Measurements from ENCODE around the gene GALNT1. TPM values are rescaled to one million over a fixed set of nuclear protein-coding genes. Genes with fewer than 3 reads are reported as not detected.
A peak's percentile ranks its signal among the peaks of the same experiment; 100 is the strongest.

The GALNT1 gene
- total RNA-seq, 1 experiment from 2014 or later = 54.7 TPM

DNA sequence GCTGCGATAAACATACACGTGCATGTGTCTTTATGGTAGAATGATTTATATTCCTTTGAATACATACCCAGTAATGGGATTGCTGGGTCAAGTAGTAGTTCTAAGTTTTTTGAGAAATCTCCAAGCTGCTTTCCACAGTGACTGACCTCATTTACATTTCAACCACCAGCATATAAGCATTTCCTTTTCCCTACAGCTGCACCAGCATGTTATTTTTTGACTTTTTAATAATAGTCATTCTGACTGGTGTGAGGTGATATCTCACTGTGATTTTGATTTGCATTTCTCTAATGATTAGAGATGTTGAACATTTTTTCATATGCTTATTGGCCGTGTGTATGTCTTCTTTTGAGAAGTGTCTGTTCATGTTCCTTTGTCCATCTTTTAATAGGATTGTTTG lies 22.8 kb downstream of the GALNT1 start:
- Histone ChIP-seq H3K9me3 (ENCODE audit: control insufficient read depth in 1 of 2, insufficient read depth in 1 of 2, low read depth in 1 of 2, low read length in 2 of 2) (0 out of 4 replicates have a peak, but pooled peaks cover 0 to 6% of the 10 kb centered on the region in 2 experiments), H2AFZ (ENCODE audit: low read depth, low read length, poor library complexity, severe bottlenecking) (no peak overlapping the region), H3K36me3 (ENCODE audit: control insufficient read depth in 1 of 2, insufficient read depth in 2 of 2, low read length in 2 of 2) (no peaks in the 10 kb centered on the region), H3K9me2 (ENCODE audit: insufficient read depth) (no peaks in the 10 kb centered on the region), H3K9ac (ENCODE audit: low read length) (no peak overlapping the region), H3K4me3 (replicated peaks in 1 of 2; ENCODE audit: low read depth in 1 of 2, low read length in 2 of 2) (no peak overlapping the region), H3K4me1 (ENCODE audit: control insufficient read depth in 1 of 2, insufficient read depth in 2 of 2, low read length in 2 of 2) (peaks cover 0 to 7% of the 10 kb centered on the region in 2 experiments; a peak in 2 of 4 replicates), H3K79me2 (ENCODE audit: insufficient read depth, low read length) (peaks cover 61% of the 10 kb centered on the region), H3K27ac (ENCODE audit: low read depth, low read length) (no peak overlapping the region), H3K27me3 (ENCODE audit: insufficient read depth, low read length) (no peaks in the 10 kb centered on the region), H3K4me2 (ENCODE audit: low read length) (no peak overlapping the region), H4K20me1 (ENCODE audit: insufficient read depth) (no peaks in the 10 kb centered on the region)
- no peak for DNase-seq (ENCODE audit: low read depth, low spot score)
- BruUV-seq (replicated peaks) = no TSS peak
- no peak for ATAC-seq
- CTCF ChIA-PET = no interaction called here
- RAD21 ChIA-PET (ENCODE audit: low non-redundant PET in 1 of 2, low total read pairs in 2 of 2, uncharacterized antibody in 2 of 2, unreplicated experiment in 2 of 2) = no interaction called here
- intact Hi-C loops (cut with micrococcal nuclease) = no loop called here
- POLR2A ChIA-PET = no interaction called here
- TF ChIP-seq ZFX (IDR thresholded peaks at IDR 0.05) (no peak), JUND (IDR thresholded peaks at IDR 0.05) (no peak), POLR2A (IDR thresholded peaks at IDR 0.05; ENCODE audit: borderline replicate concordance, extremely low read depth, insufficient read depth, insufficient read length) (no peak)

- H3K79me2 ChIP-seq (ENCODE audit: insufficient read depth, low read length) = peaks cover 57% of the 10 kb centered on the region
- no peak overlapping the region for H3K4me3 ChIP-seq (replicated peaks in 1 of 2; ENCODE audit: low read depth in 1 of 2, low read length in 2 of 2)
- ChIA-PET CTCF (no interaction called here), POLR2A (interaction anchor here (0.7 kb wide), 1 partner anchor 151 kb away, joined by 4 read pairs; no protein-coding TSS in a partner anchor), RAD21 (ENCODE audit: low non-redundant PET in 1 of 2, low total read pairs in 2 of 2, uncharacterized antibody in 2 of 2, unreplicated experiment in 2 of 2) (no interaction called here)
- TF ChIP-seq EZH2phosphoT487 (IDR thresholded peaks at IDR 0.05; ENCODE audit: borderline replicate concordance) = no peak
- TF ChIP-seq, protein P1, sequence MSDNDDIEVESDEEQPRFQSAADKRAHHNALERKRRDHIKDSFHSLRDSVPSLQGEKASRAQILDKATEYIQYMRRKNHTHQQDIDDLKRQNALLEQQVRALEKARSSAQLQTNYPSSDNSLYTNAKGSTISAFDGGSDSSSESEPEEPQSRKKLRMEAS (IDR thresholded peaks at IDR 0.05) = no peak
- no peak for TF ChIP-seq JUND (IDR thresholded peaks at IDR 0.05)
- no peak for TF ChIP-seq ZFX (IDR thresholded peaks at IDR 0.05)
- TF ChIP-seq SP1 (IDR thresholded peaks at IDR 0.05; ENCODE audit: low read depth) = no peak
- no peak for TF ChIP-seq SIN3A (IDR thresholded peaks at IDR 0.05; ENCODE audit: low read depth)
- TF ChIP-seq FOSL1 (IDR thresholded peaks at IDR 0.05; ENCODE audit: low read depth) = no peak
- TF ChIP-seq ZBTB33 (IDR thresholded peaks at IDR 0.05; ENCODE audit: extremely low read depth, insufficient replicate concordance, low read length) = no peak
- no peak for TF ChIP-seq RAD21 (IDR thresholded peaks at IDR 0.05; ENCODE audit: low read depth)
- TF ChIP-seq CEBPB (IDR thresholded peaks at IDR 0.05; ENCODE audit: low read depth) = no peak
- TF ChIP-seq POLR2A (IDR thresholded peaks at IDR 0.05; ENCODE audit: borderline replicate concordance, extremely low read depth, insufficient read depth, insufficient read length) = no peak
- TF ChIP-seq TCF7L2 (IDR thresholded peaks at IDR 0.05; ENCODE audit: borderline replicate concordance, extremely low read depth, insufficient read depth, insufficient read length) = no peak
- peaks cover 0 to 7% of the 10 kb centered on the region in 2 experiments; a peak in 2 of 4 replicates for H3K4me1 ChIP-seq (ENCODE audit: control insufficient read depth in 1 of 2, insufficient read depth in 2 of 2, low read length in 2 of 2)
- H3K4me2 ChIP-seq (ENCODE audit: low read length) = peak overlapping the region; percentile 18; the same call in 1 of the 2 replicates
- no peaks in the 10 kb centered on the region for H3K27me3 ChIP-seq (ENCODE audit: insufficient read depth, low read length)
- ATAC-seq (no peak), DNase-seq (ENCODE audit: low read depth, low spot score) (no peak)
- no peak overlapping the region for H3K9ac ChIP-seq (ENCODE audit: low read length)
- intact Hi-C loops (cut with micrococcal nuclease) = no loop called here
- H4K20me1 ChIP-seq (ENCODE audit: insufficient read depth) = no peaks in the 10 kb centered on the region
- H3K27ac ChIP-seq (ENCODE audit: low read depth, low read length) = no peak overlapping the region
- H3K9me2 ChIP-seq (ENCODE audit: insufficient read depth) = no peaks in the 10 kb centered on the region
- 0 out of 4 replicates have a peak, but pooled peaks cover 0 to 6% of the 10 kb centered on the region in 2 experiments for H3K9me3 ChIP-seq (ENCODE audit: control insufficient read depth in 1 of 2, insufficient read depth in 1 of 2, low read depth in 1 of 2, low read length in 2 of 2)
- no peaks in the 10 kb centered on the region for H3K36me3 ChIP-seq (ENCODE audit: control insufficient read depth in 1 of 2, insufficient read depth in 2 of 2, low read length in 2 of 2)
- H2AFZ ChIP-seq (ENCODE audit: low read depth, low read length, poor library complexity, severe bottlenecking) = no peak overlapping the region
- BruUV-seq (replicated peaks) = no TSS peak
Observed at GRCh38 chr18:35605686-35606417, 24.3 kb downstream of the GALNT1 start.
